K562 (cell line): ENCODE data around the gene MED29. TPM values are rescaled to one million over a fixed set of nuclear protein-coding genes. Genes with fewer than 3 reads are reported as not detected.
A peak's percentile ranks its signal among the peaks of the same experiment; 100 is the strongest.

Experiments used
- BDP1 ChIP-seq: IDR thresholded peaks from 3 replicates; pipeline ENCODE4 v1.6.1; 2011; ENCODE audit not compliant: insufficient read length, insufficient read depth
- KDM5B ChIP-seq: fragments of 200-600 bp; sonication (generic); IDR thresholded peaks from 2 replicates; pipeline ENCODE4 v1.6.1; 2012; ENCODE audit warnings: low read depth, mild to moderate bottlenecking, moderate library complexity, low read length, control low read depth, inconsistent platforms; ENCODE audit not compliant: insufficient replicate concordance
- LCOR ChIP-seq: sonication (generic); formaldehyde crosslinking; IDR thresholded peaks from 2 replicates; pipeline ENCODE4 v1.8.0; 2022; ENCODE audit warnings: mild to moderate bottlenecking, missing genetic modification reagents
- NRF1 ChIP-seq, 2 experiments: fragments of 450-650 bp; IDR thresholded peaks in 1 of 2; conservative IDR thresholded peaks in 1 of 2; 2 replicates each; pipeline ENCODE4 v1.6.1; 2014; ENCODE audit warnings: mild to moderate bottlenecking in 2 of 2
- POU5F1 ChIP-seq: fragments of 150-350 bp; IDR thresholded peaks from 2 replicates; pipeline ENCODE4 v1.6.1; 2014; ENCODE audit warnings: borderline replicate concordance, low read length, low read depth, mild to moderate bottlenecking; ENCODE audit not compliant: partially characterized antibody
- PRMT5 ChIP-seq: sonication (generic); formaldehyde crosslinking; IDR thresholded peaks from 2 replicates; pipeline ENCODE4 v1.5.0; 2020; ENCODE audit warnings: missing genetic modification reagents
- RFX1 ChIP-seq: fragments of 450-650 bp; IDR thresholded peaks from 2 replicates; pipeline ENCODE4 v1.6.1; 2016; ENCODE audit warnings: mild to moderate bottlenecking, moderate library complexity
- RNF219 ChIP-seq: fragments of 250-450 bp; sonication (Bioruptor Pico); IDR thresholded peaks from 2 replicates; pipeline ENCODE4 v1.5.0; 2022; ENCODE audit warnings: mild to moderate bottlenecking
- YY1 ChIP-seq, 3 experiments: IDR thresholded peaks; 2 replicates each; pipeline ENCODE4 v1.6.1; 2011; ENCODE audit warnings: low read length in 2 of 3, mild to moderate bottlenecking in 2 of 3, moderate library complexity in 2 of 3, borderline replicate concordance in 1 of 3, control low read depth in 1 of 3, low read depth in 1 of 3; ENCODE audit not compliant: insufficient read depth in 3 of 3, insufficient replicate concordance in 2 of 3, control insufficient read depth in 1 of 3, insufficient read length in 1 of 3; ENCODE audit errors: extremely low read depth in 1 of 3
- ZNF398 ChIP-seq: fragments of 250-450 bp; sonication (Bioruptor Pico); IDR thresholded peaks from 2 replicates; pipeline ENCODE4 v1.8.0; 2021; ENCODE audit warnings: moderate library complexity, mild to moderate bottlenecking, inconsistent platforms
- polyA plus RNA-seq, 8 experiments: library from polyadenylated mRNA; depleted of rRNA in 4 of 8; stranded (reverse) in 5 of 8; unstranded in 3 of 8; fragments of >200 nt; fragmentation: Nextera tagmentation in 2 of 8; fragmentation: Illumina TruSeq in 1 of 8; extraction: Ambion mirVana in 2 of 8; extraction: Trizol in 1 of 8; gene quantifications; 2 replicates each; pipeline versions ENCODE4 v1.2.1 to v1.2.3, GENCODE V29; 2011 to 2014; ENCODE audit warnings: inconsistent platforms in 1 of 8, missing spikeins in 1 of 8
- total RNA-seq, 7 experiments: library from RNA; depleted of rRNA in 6 of 7; stranded (reverse); fragments of >200 nt in 6 of 7; fragmentation: Illumina TruSeq in 2 of 7; extraction: Trizol in 2 of 7; gene quantifications; 2 replicates each; pipeline versions ENCODE4 v1.2.1 to v1.2.3, GENCODE V29; 2011 to 2021; ENCODE audit warnings: low replicate concordance in 1 of 7
- TF ChIP-seq, protein P1 (sequence below): fragments of 250-450 bp; sonication (Bioruptor Pico); IDR thresholded peaks from 2 replicates; pipeline ENCODE4 v1.8.0; 2021; ENCODE audit warnings: mild to moderate bottlenecking, moderate library complexity
- TF ChIP-seq, protein P2 (sequence below): IDR thresholded peaks from 2 replicates; pipeline ENCODE4 v1.6.1; 2011; ENCODE audit not compliant: insufficient read length; ENCODE audit errors: extremely low read depth

MED29 gene
- total and polyA plus RNA-seq, 9 of the 15 experiments (the other 6 are each of a cell fraction or from before 2014, with no cell fraction given), result 1.8 to 22.6 (median 12.4) TPM

DNA sequence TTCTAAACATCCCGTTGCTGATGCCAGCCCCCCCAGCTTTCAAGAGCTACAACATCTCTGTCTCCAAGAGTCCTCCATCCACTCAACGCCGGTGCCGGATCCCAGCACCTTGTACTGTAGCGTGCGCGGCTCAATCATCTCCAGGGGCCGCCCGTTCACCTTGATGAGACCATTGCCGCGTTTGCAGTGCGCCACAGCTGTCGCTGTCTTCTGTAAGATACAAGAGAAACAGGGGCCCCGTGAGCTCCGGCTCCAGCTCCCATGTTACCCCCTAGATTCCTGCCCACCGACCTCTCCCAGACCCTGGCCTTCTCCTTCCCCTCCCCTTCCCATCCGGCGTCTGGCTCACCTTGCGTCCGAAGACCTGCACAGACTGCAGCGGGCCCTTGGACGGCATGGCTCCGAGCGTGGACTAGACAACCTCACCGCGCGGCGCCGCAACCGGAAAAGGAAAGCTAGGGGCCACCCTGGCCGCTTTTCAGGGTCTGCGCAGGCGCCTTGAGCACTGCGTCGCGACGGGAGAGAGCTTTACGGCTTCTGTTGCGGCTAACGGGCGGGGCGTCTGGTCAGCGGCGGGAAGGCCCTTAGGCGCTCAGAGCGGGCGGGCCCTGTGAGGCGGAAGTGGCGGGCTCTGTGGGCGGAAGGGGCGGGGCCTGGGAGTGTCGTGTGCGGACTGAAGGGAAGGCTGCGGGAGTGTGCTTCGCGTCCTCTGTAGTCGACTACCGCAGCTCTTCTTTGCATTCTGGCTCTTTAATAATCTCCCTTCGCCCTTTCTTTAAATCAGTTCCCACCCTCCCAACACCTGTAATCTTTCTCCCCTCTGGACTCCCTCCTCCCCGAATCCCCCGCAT, 44.5 kb downstream of the MED29 start, which contains the start of gene RPS16 (continued):
- TF ChIP-seq, protein P1, sequence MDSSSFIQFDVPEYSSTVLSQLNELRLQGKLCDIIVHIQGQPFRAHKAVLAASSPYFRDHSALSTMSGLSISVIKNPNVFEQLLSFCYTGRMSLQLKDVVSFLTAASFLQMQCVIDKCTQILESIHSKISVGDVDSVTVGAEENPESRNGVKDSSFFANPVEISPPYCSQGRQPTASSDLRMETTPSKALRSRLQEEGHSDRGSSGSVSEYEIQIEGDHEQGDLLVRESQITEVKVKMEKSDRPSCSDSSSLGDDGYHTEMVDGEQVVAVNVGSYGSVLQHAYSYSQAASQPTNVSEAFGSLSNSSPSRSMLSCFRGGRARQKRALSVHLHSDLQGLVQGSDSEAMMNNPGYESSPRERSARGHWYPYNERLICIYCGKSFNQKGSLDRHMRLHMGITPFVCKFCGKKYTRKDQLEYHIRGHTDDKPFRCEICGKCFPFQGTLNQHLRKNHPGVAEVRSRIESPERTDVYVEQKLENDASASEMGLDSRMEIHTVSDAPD (CRISPR knock-in tag), result no peak
- TF ChIP-seq NRF1 (conservative IDR thresholded peaks at IDR 0.05 in 1 of 2, IDR thresholded peaks at IDR 0.05 in 1 of 2) (peak; percentile 96 to 97), ZNF398 (CRISPR knock-in tag) (no peak), RFX1 (no peak; the same call in 1 of the 2 replicates), POU5F1 (peak; percentile 7), KDM5B (peak; percentile 99), YY1 (IDR thresholded peaks at IDR 0.05; ENCODE audit: borderline replicate concordance in 1 of 3, control insufficient read depth in 1 of 3, extremely low read depth in 1 of 3, insufficient read depth in 3 of 3, insufficient read length in 1 of 3, insufficient replicate concordance in 2 of 3, low read depth in 1 of 3, low read length in 2 of 3) (peak in 2 of 3 experiments; percentile 63 to 71), PRMT5 (CRISPR knock-in tag) (no peak), LCOR (CRISPR knock-in tag) (peak; percentile 62; the same call in 1 of the 2 replicates), BDP1 (no peak), RNF219 (CRISPR knock-in tag) (no peak)
- TF ChIP-seq, protein P2, sequence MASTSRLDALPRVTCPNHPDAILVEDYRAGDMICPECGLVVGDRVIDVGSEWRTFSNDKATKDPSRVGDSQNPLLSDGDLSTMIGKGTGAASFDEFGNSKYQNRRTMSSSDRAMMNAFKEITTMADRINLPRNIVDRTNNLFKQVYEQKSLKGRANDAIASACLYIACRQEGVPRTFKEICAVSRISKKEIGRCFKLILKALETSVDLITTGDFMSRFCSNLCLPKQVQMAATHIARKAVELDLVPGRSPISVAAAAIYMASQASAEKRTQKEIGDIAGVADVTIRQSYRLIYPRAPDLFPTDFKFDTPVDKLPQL, result peak; percentile 72
